Breast epithelium (tissue), 3 donors: Measurements from ENCODE around the gene OBP2A.

Source experiments
- POLR2A ChIP-seq: fragments of 450-650 bp; IDR thresholded peaks from one replicate; pipeline ENCODE4 v1.6.1; 2016; ENCODE audit warnings: antibody characterized with exemption, mild to moderate bottlenecking, moderate library complexity
- POLR2AphosphoS5 ChIP-seq, 3 donors: sonication (generic); formaldehyde crosslinking; IDR thresholded peaks; one replicate each; pipeline ENCODE4 v1.6.1; 2017; ENCODE audit warnings: antibody characterized with exemption in 3 of 3

- no peak for TF ChIP-seq POLR2AphosphoS5 (IDR thresholded peaks at IDR 0.05)
- TF ChIP-seq POLR2A, result no peak
These were observed 27.2 kb downstream of the OBP2A start for GRCh38 chr9:135573124-135573523.
